ENCODE results near the gene RHOBTB3. TPM values are rescaled to one million over a fixed set of nuclear protein-coding genes. Genes with fewer than 3 reads are reported as not detected.

Gene RHOBTB3
- total RNA-seq, 4 donors from 2014 or later: 4.7 to 59.3 (median 13.6) TPM

DNA sequence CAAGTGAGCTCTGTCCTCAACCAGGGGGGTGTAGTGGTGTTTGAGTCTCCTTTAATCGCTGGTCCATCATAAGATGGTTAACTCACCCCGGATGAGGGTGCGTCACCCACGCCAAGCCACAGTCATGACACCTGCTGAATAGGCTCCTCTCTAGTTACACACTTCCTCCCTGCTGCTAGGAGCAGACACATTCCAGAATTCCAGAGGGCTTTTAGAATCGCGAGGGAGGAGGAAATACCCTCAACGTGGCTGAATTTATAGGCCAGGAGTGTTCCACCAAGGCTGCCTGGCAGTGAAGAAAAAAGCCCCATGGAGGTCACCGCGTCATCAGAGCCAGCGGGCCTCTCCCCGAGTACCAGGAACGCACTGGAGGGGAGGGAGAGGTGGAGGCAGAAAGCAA, 86.3 kb downstream of the RHOBTB3 start:
- Histone ChIP-seq H3K4me1 (peaks cover 17 to 48% (median 19%) of the 10 kb centered on the region in 3 donors), H3K27ac (peak overlapping the region in 2 of 4 donors; percentile 30 to 45), H3K27me3 (no peaks in the 10 kb centered on the region), H3K4me3 (peak overlapping the region in 1 of 4 donors; percentile 40), H3K9me3 (no peaks in the 10 kb centered on the region), H3K36me3 (peaks cover 0 to 17% (median 3%) of the 10 kb centered on the region in 3 donors)
- no peak for DNase-seq
- intact Hi-C loops (cut with DNase I): no loop called here
- WGBS, 2 donors: 74 to 77% methylated on average over 9 to 10 of the region's 12 CpGs
- no peak for TF ChIP-seq POLR2A (IDR thresholded peaks at IDR 0.05)
- TF ChIP-seq, protein P1, sequence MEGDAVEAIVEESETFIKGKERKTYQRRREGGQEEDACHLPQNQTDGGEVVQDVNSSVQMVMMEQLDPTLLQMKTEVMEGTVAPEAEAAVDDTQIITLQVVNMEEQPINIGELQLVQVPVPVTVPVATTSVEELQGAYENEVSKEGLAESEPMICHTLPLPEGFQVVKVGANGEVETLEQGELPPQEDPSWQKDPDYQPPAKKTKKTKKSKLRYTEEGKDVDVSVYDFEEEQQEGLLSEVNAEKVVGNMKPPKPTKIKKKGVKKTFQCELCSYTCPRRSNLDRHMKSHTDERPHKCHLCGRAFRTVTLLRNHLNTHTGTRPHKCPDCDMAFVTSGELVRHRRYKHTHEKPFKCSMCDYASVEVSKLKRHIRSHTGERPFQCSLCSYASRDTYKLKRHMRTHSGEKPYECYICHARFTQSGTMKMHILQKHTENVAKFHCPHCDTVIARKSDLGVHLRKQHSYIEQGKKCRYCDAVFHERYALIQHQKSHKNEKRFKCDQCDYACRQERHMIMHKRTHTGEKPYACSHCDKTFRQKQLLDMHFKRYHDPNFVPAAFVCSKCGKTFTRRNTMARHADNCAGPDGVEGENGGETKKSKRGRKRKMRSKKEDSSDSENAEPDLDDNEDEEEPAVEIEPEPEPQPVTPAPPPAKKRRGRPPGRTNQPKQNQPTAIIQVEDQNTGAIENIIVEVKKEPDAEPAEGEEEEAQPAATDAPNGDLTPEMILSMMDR (IDR thresholded peaks at IDR 0.05): no peak

DNA sequence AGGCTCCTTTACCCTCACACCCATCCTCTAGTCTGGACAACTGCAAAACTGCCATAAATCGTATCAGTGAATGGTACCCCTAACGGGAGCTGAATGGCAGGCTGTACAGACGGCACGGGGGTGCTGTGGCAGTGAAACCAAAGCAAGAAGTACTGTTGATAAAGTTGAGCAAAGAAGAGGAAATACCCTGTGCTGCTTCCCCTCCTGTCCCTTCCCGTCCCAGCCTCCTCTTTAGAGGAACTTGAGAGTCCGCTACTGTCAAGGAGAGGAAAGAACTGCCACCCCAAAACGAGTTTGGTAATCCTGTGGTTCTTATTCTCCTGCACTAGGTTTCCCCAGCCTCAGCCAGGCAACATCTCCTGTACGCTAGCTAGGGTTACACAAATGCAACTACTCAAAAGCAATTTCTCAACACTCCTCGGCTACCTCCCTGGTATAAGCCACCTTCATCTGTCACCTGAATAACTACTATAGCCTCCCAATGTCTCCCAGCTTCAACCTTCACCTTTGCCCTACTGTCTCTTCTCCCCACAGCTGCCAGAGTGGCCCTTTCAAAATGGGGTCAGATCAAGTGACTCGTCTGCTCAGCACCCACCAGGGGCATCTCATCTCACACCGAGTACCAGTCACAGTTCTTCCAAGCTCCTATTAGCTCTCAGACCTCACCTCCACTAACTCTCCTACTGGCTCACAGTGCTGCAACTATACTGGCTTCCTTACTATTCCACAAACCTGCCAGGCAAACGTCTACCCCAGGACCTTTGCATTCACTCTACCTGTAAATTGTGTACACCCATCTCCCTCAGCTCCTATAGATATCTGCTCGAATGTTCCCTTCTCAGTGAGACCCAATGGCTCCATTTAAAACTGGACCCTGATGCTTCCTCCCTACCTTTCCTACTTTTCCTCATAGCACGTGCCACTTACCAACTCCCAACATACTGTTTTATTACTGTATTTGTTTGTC, 87.3 kb downstream of the RHOBTB3 start:
- H3K9me3 ChIP-seq: no peaks in the 10 kb centered on the region
- intact Hi-C loops (cut with DNase I): no loop called here
- no peaks in the 10 kb centered on the region for H3K27me3 ChIP-seq
- WGBS, 2 donors: 72 to 82% methylated on average over 14 of the region's 14 CpGs
- TF ChIP-seq, protein P1 (IDR thresholded peaks at IDR 0.05): no peak
- TF ChIP-seq POLR2A (IDR thresholded peaks at IDR 0.05): peak in 1 of 4 donors; percentile 18
- no peak for DNase-seq
- H3K4me1 ChIP-seq: peaks cover 17 to 55% (median 25%) of the 10 kb centered on the region in 3 donors
- peak overlapping the region in 3 of 4 donors; percentile 16 to 40 (median 18) for H3K4me3 ChIP-seq
- H3K27ac ChIP-seq: peak overlapping the region in 3 of 4 donors; percentile 33 to 62 (median 45)
- H3K36me3 ChIP-seq: peaks cover 0 to 17% (median 3%) of the 10 kb centered on the region in 3 donors

DNA sequence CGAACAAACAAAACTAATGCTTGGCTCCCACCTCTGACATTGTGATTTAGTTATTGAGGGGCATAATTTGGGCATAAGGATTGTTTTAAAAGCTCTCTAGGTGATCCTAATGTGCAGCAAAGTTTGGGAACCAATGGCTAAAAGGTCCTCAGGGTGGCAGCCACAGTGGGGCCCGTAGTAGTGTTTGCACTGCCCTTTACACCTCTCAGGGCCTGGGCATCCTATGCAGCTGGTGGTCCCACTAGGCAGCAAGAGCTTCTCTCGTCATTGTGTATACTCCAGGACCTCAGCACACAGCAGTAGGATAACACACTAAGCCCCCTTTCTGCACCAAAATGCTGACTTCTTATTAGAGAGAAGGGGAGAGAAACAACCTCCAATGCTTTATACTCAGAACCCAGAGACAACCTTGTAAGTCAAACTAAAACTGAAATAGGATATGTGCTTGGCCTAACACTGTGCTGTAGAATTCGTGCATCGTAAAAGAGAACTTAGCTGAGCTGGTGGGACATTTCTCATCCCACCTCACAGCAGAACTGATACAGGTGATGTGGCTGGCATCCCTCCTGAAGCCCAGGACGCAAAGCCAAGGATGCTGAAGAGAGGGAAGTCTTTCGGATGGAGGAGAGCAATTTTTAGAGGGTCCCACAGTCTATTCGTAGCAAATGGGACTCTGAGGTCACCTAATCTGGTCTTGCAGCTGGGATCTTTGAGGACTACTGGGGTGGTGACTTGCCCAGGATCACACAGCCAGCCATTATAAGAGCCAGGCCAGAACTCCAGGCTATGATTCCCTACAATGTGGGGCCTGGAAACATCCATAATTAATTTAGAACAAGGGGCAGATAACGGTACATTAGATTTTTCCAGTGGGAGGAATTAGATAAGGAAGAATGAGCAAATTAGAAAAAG, 90.2 kb downstream of the RHOBTB3 start:
- H3K4me3 ChIP-seq: peak overlapping the region; percentile 53 to 86 (median 64)
- 54 to 58% methylated on average over 8 to 9 of the region's 9 CpGs for WGBS, 2 donors
- peaks cover 27 to 68% (median 38%) of the 10 kb centered on the region in 3 donors for H3K4me1 ChIP-seq
- DNase-seq: no peak
- TF ChIP-seq, protein P1 (IDR thresholded peaks at IDR 0.05): no peak
- TF ChIP-seq POLR2A (IDR thresholded peaks at IDR 0.05): no peak
- H3K27ac ChIP-seq: peak overlapping the region; percentile 68 to 94 (median 84)
- no peaks in the 10 kb centered on the region for H3K9me3 ChIP-seq
- no peaks in the 10 kb centered on the region for H3K36me3 ChIP-seq
- intact Hi-C loops (cut with DNase I): no loop called here
- no peaks in the 10 kb centered on the region for H3K27me3 ChIP-seq

DNA sequence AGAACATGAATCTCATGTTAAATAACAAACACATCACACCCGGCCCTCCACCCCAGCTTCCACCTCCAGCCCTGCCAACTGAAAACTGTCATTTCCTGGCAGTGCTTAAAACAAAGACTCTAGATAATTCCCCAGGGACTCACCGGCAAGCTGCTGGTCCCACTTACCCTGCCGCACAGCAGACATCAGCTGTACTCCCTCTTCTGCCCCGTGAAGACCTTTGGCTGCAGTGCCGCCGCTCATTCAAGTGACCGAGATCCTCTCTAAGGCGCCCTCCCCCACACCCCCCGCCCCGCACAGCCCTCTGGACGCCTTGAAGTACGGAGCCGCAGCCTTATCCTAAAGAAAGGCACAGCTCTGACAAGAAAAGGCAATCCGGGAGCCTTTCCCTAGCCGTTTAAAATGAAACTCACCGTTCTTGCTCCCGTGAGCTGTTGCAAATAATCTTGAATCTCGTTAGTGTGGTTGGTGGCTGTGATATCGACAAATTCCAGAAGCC, 91.0 kb downstream of the RHOBTB3 start:
- Histone ChIP-seq H3K9me3 (no peaks in the 10 kb centered on the region), H3K4me3 (peak overlapping the region; percentile 53 to 86 (median 64)), H3K27me3 (no peaks in the 10 kb centered on the region), H3K36me3 (no peaks in the 10 kb centered on the region), H3K27ac (peak overlapping the region; percentile 68 to 94 (median 84)), H3K4me1 (peaks cover 26 to 63% (median 38%) of the 10 kb centered on the region in 3 donors)
- TF ChIP-seq POLR2A (IDR thresholded peaks at IDR 0.05): no peak
- TF ChIP-seq, protein P1 (IDR thresholded peaks at IDR 0.05): no peak
- 0% methylated on average over 6 to 17 of the region's 19 CpGs for WGBS, 2 donors
- DNase-seq: peak; percentile 7
- intact Hi-C loops (cut with DNase I): no loop called here
